Right lobe of liver (tissue), 6 donors: ENCODE results near the gene BTAF1. TPM values are rescaled to one million over a fixed set of nuclear protein-coding genes. Genes with fewer than 3 reads are reported as not detected.

Experiments used
- ATAC-seq, 4 donors: fragments of 200-7000 bp; cut with Tn5 transposase; one replicate each; pipeline ENCODE4 v1.9.1; 2020; ENCODE audit warnings: mild to moderate bottlenecking in 4 of 4, moderate library complexity in 4 of 4
- DNase-seq, 3 donors: peaks; one replicate each; pipeline ENCODE4 v3.0.0-alpha.2; 2020
- H3K27ac ChIP-seq, 3 donors: fragments of 200-600 bp; one replicate each; pipeline ENCODE4 v1.8.0; 2022
- H3K27me3 ChIP-seq, 2 donors: fragments of 200-600 bp; one replicate each; pipeline ENCODE4 v1.8.0; 2022
- H3K36me3 ChIP-seq, 4 donors: fragments of 200-600 bp; sonication (generic) in 1 of 4; one replicate each; pipeline versions ENCODE4 v1.5.1 to v1.8.0; 2017 to 2022; ENCODE audit warnings: control low read depth in 1 of 4
- H3K4me1 ChIP-seq, 4 donors: fragments of 200-600 bp; sonication (generic) in 1 of 4; one replicate each; pipeline versions ENCODE4 v1.5.1 to v1.8.0; 2017 to 2022; ENCODE audit warnings: control low read depth in 1 of 4
- H3K4me3 ChIP-seq, 3 donors: fragments of 200-600 bp; one replicate each; pipeline ENCODE4 v1.8.0; 2022
- H3K9me3 ChIP-seq, 4 donors: fragments of 200-600 bp; sonication (generic) in 1 of 4; one replicate each; pipeline versions ENCODE4 v1.5.1 to v1.8.0; 2017 to 2022; ENCODE audit warnings: control low read depth in 1 of 4
- POLR2A ChIP-seq: fragments of 450-650 bp; IDR thresholded peaks from one replicate; pipeline ENCODE4 v1.6.1; 2017; ENCODE audit warnings: antibody characterized with exemption, mild to moderate bottlenecking
- WGBS: methylation state at CpG from one replicate; pipeline ENCODE4 v1.1.6; 2018; ENCODE audit warnings: low coverage, low lambda C conversion rate; ENCODE audit not compliant: insufficient coverage; ENCODE audit errors: missing lambda C conversion rate; 5-methylcytosine and 5-hydroxymethylcytosine counted together
- intact Hi-C, 2 donors: fragments of 100-400 bp; cut with DNase I; formaldehyde crosslinking; loops; one replicate each; pipeline versions ENCODE4 v1.11.2 to v1.14.1; 2022
- total RNA-seq, 6 experiments: library from RNA; depleted of rRNA in 2 of 6; stranded (reverse); fragments of >200 nt in 2 of 6; fragmentation: NEBNext Ultra II Directional in 3 of 6; extraction: Animal tissue kit (Norgen Biotek cat#: 25700) in 3 of 6; gene quantifications; one replicate each; pipeline versions ENCODE4 v1.1.0 to v1.2.4, GENCODE V29; 2016 to 2023
- TF ChIP-seq, protein P1 (sequence below), 4 donors: fragments of 200-600 bp in 3 of 4; fragments of 450-650 bp in 1 of 4; IDR thresholded peaks; one replicate each; pipeline versions ENCODE4 v1.5.1 to v1.8.0; 2016 to 2022; ENCODE audit warnings: antibody characterized with exemption in 4 of 4, mild to moderate bottlenecking in 2 of 4
- donor health status: DM: no; HTN: yes; CAD: no.
- donor health status: DM: no; HTN: no; CAD: no.
- donor health status: DM: no; HTN: no; CAD: no.
- donor health status: DM: no; HTN: yes; CAD: no.
- donor health status: DM: no; HTN: yes; CAD: no.

Gene BTAF1
- total RNA-seq, 6 experiments from 2014 or later = 13.4 to 20.3 (median 17.4) TPM

DNA sequence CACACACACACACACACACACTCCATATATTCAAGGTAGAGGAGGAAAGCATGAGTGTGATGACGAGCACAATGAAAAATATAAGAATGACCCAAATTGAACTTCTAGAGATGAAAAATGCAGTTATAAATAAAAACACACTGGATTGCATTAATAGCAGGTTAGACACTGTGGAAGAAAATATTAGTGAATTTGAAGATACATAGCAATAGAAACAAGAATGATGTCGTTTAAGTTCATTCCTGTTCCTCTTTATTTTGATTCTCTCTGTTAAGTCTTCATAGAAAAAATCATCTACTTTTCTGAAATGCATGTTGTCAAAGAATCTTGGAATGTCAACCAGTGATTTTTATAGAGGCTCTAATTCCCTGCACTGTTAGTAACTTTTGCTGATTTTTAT lies 78.4 kb downstream of the BTAF1 start:
- DNase-seq = no peak
- Histone ChIP-seq H3K27ac (no peak overlapping the region), H3K4me1 (no peaks in the 10 kb centered on the region), H3K9me3 (no peaks in the 10 kb centered on the region), H3K36me3 (peaks cover 0 to 4% (median 0%) of the 10 kb centered on the region in 4 donors), H3K27me3 (no peaks in the 10 kb centered on the region), H3K4me3 (no peak overlapping the region)
- intact Hi-C loops = no loop called here
- TF ChIP-seq POLR2A = no peak
- TF ChIP-seq, protein P1, sequence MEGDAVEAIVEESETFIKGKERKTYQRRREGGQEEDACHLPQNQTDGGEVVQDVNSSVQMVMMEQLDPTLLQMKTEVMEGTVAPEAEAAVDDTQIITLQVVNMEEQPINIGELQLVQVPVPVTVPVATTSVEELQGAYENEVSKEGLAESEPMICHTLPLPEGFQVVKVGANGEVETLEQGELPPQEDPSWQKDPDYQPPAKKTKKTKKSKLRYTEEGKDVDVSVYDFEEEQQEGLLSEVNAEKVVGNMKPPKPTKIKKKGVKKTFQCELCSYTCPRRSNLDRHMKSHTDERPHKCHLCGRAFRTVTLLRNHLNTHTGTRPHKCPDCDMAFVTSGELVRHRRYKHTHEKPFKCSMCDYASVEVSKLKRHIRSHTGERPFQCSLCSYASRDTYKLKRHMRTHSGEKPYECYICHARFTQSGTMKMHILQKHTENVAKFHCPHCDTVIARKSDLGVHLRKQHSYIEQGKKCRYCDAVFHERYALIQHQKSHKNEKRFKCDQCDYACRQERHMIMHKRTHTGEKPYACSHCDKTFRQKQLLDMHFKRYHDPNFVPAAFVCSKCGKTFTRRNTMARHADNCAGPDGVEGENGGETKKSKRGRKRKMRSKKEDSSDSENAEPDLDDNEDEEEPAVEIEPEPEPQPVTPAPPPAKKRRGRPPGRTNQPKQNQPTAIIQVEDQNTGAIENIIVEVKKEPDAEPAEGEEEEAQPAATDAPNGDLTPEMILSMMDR (IDR thresholded peaks at IDR 0.05) = no peak
- WGBS = 100% methylated on average over 2 of the region's 2 CpGs
- no peak for ATAC-seq

DNA sequence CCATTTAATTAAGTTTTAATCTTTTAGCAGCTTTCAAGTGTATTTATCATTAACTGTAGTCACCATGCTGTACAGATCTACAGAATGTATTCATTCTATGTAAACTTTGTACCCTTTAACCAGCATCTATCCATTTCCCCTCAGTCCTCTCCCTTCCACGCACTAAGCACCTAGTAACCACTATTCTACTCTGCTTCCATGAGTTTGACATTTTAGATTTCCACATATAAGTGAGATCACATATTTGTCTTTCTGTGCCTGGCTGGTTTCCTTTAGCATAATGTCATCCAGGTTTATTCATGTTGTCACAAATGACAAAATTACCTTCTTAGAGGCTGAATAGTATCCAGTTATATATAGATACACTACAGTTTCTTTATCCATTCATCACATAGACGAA lies 79.7 kb downstream of the BTAF1 start:
- WGBS = 94% methylated on average over 2 of the region's 2 CpGs
- ATAC-seq (peak in 1 of 4 donors; percentile 30), DNase-seq (no peak)
- Histone ChIP-seq H3K27ac (no peak overlapping the region), H3K36me3 (peaks cover 0 to 3% (median 0%) of the 10 kb centered on the region in 4 donors), H3K27me3 (no peaks in the 10 kb centered on the region), H3K4me1 (no peaks in the 10 kb centered on the region), H3K9me3 (no peaks in the 10 kb centered on the region), H3K4me3 (no peak overlapping the region)
- TF ChIP-seq, protein P1 (IDR thresholded peaks at IDR 0.05) = no peak
- no peak for TF ChIP-seq POLR2A
- intact Hi-C loops = no loop called here

DNA sequence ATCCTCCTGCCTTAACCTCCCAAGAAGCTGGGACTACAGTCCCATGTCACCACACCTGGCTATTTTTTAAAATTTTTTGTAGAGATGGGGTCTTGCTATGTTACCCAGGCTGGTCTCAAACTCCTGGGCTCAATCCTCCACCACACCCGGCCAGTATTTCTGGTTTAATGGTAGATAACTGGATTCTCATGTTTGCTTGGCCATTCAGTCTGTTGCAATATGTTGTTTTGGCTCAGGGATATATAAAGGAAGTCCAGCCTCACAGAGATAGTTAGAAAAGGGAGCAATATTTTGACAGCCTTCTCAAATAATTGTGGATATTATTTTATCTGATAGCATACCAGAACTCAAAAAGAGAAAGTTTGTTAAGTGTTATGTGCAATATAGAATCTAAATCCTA lies 82.4 kb downstream of the BTAF1 start:
- TF ChIP-seq POLR2A = no peak
- TF ChIP-seq, protein P1 (IDR thresholded peaks at IDR 0.05) = no peak
- WGBS = 38% methylated on average over 1 of the region's 1 CpG
- peak in 2 of 4 donors; percentile 43 to 64 for ATAC-seq
- H3K4me1 ChIP-seq = no peaks in the 10 kb centered on the region
- peaks cover 0 to 6% (median 0%) of the 10 kb centered on the region in 4 donors for H3K36me3 ChIP-seq
- H3K27me3 ChIP-seq = no peaks in the 10 kb centered on the region
- H3K27ac ChIP-seq = no peak overlapping the region
- no peak for DNase-seq
- intact Hi-C loops = no loop called here
- no peak overlapping the region for H3K4me3 ChIP-seq
- no peaks in the 10 kb centered on the region for H3K9me3 ChIP-seq

DNA sequence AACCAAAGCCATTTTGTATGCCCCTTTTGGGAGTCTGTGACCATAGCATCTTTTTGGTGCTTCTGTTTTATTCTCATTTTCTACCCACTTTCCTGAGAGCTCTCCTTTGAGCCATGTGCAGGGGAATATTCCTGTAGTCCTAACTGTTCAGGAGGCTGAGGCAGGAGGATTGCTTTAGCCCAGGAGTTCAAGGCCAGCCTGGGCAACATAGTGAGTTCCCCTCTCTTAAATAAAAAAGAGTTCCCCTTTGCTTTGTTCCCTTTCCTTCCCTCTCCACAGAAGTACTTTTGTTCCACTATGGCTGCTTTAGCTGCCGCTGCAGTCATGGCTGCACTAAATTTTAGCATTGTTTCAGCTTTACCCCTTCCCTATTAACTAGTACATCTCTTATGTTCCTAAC lies 85.9 kb downstream of the BTAF1 start:
- Histone ChIP-seq H3K4me1 (no peaks in the 10 kb centered on the region), H3K36me3 (peaks cover 0 to 17% (median 2%) of the 10 kb centered on the region in 4 donors), H3K27ac (no peak overlapping the region), H3K9me3 (no peaks in the 10 kb centered on the region), H3K27me3 (no peaks in the 10 kb centered on the region), H3K4me3 (no peak overlapping the region)
- DNase-seq (no peak), ATAC-seq (no peak)
- TF ChIP-seq, protein P1 (IDR thresholded peaks at IDR 0.05) = no peak
- TF ChIP-seq POLR2A = no peak
- WGBS = 86% methylated on average over 1 of the region's 1 CpG
- intact Hi-C loops = no loop called here
